ENCODE results near the gene PADI2.
A peak's percentile ranks its signal among the peaks of the same experiment; 100 is the strongest.

PADI2 gene

GRCh38 chr1:17059391-17060305 lies 59.6 kb downstream of the PADI2 start:
- DNase-seq, result peak; percentile 31
- H3K4me3 Mint-ChIP-seq, result no peak overlapping the region
- H3K27ac Mint-ChIP-seq, result no peak overlapping the region

GRCh38 chr1:17056551-17056950 lies 62.7 kb downstream of the PADI2 start:
- Mint-ChIP-seq H3K4me1 (peaks cover 5 to 11% of the 10 kb centered on the region in 2 donors), H3K9me3 (no peaks in the 10 kb centered on the region), H3K27me3 (peaks cover 8 to 20% of the 10 kb centered on the region in 2 donors), H3K4me3 (no peak overlapping the region), H3K27ac (no peak overlapping the region), H3K36me3 (no peaks in the 10 kb centered on the region)
- DNase-seq (no peak), ATAC-seq (replicated peaks) (no peak)

More at GRCh38 chr1:17059391-17060305, 59.6 kb downstream of the PADI2 start:
- Mint-ChIP-seq H3K9me3 (no peaks in the 10 kb centered on the region), H3K4me1 (peaks cover 0 to 2% of the 10 kb centered on the region in 2 donors), H3K27me3 (peaks cover 8 to 26% of the 10 kb centered on the region in 2 donors), H3K36me3 (no peaks in the 10 kb centered on the region)
- peak; percentile 95 to 98 for ATAC-seq (replicated peaks)

GRCh38 chr1:17055801-17056200 lies 63.5 kb downstream of the PADI2 start:
- Mint-ChIP-seq H3K36me3 (peaks cover 2 to 4% of the 10 kb centered on the region in 2 donors), H3K9me3 (no peaks in the 10 kb centered on the region), H3K4me3 (no peak overlapping the region), H3K27me3 (peaks cover 8 to 19% of the 10 kb centered on the region in 2 donors), H3K27ac (no peak overlapping the region), H3K4me1 (peaks cover 8 to 18% of the 10 kb centered on the region in 2 donors)
- ATAC-seq (replicated peaks), result no peak
- DNase-seq, result no peak

- Mint-ChIP-seq H3K9me3 (no peaks in the 10 kb centered on the region), H3K4me3 (peak within 1 kb of the TSS; percentile 95 to 98)
These were observed 65.4 kb downstream of the PADI2 start, which contains the start of gene SDHB for GRCh38 chr1:17053685-17054410. Gene SDHB (minus strand): TSS chr1:17054032. CDS start chr1:17054019, 13 bp downstream.

GRCh38 chr1:17053086-17053684 lies 66.1 kb downstream of the PADI2 start:
- Mint-ChIP-seq H3K4me3 (peak overlapping the region; percentile 95 to 98), H3K36me3 (peaks cover 2 to 5% of the 10 kb centered on the region in 2 donors), H3K4me1 (peaks cover 6 to 18% of the 10 kb centered on the region in 2 donors), H3K27me3 (peaks cover 4% of the 10 kb centered on the region in 2 donors), H3K27ac (peak overlapping the region; percentile 98), H3K9me3 (no peaks in the 10 kb centered on the region)
- no peak for DNase-seq
- peak in 1 of 2 donors; percentile 10 for ATAC-seq (replicated peaks)

More at GRCh38 chr1:17053685-17054410, 65.4 kb downstream of the PADI2 start, which contains the start of gene SDHB:
- peaks cover 8 to 9% of the 10 kb centered on the region in 2 donors for H3K27me3 Mint-ChIP-seq
- H3K27ac Mint-ChIP-seq, result peak within 1 kb of the TSS; percentile 98
- H3K4me1 Mint-ChIP-seq, result peaks cover 6 to 18% of the 10 kb centered on the region in 2 donors
- DNase-seq, result peak; percentile 99
- peaks cover 2 to 4% of the 10 kb centered on the region in 2 donors for H3K36me3 Mint-ChIP-seq
- peak; percentile 99 for ATAC-seq (replicated peaks)

- Mint-ChIP-seq H3K4me3 (peak overlapping the region; percentile 95 to 98), H3K27ac (no peak overlapping the region), H3K9me3 (no peaks in the 10 kb centered on the region), H3K36me3 (peaks cover 2 to 9% of the 10 kb centered on the region in 2 donors), H3K4me1 (peaks cover 8 to 18% of the 10 kb centered on the region in 2 donors), H3K27me3 (no peaks in the 10 kb centered on the region)
- DNase-seq, result no peak
- no peak for ATAC-seq (replicated peaks)
These were observed 66.6 kb downstream of the PADI2 start for GRCh38 chr1:17052641-17053040.

- no peaks in the 10 kb centered on the region for H3K9me3 Mint-ChIP-seq
These were observed 67.2 kb downstream of the PADI2 start for GRCh38 chr1:17052038-17052437.

GRCh38 chr1:17047924-17048323 lies 71.3 kb downstream of the PADI2 start:
- Mint-ChIP-seq H3K36me3 (peaks cover 8 to 20% of the 10 kb centered on the region in 2 donors), H3K9me3 (no peaks in the 10 kb centered on the region), H3K27ac (peak overlapping the region; percentile 70), H3K27me3 (no peaks in the 10 kb centered on the region), H3K4me1 (peaks cover 12 to 24% of the 10 kb centered on the region in 2 donors), H3K4me3 (no peak overlapping the region)
- DNase-seq (no peak), ATAC-seq (replicated peaks) (peak; percentile 48 to 71)

More at GRCh38 chr1:17052038-17052437, 67.2 kb downstream of the PADI2 start:
- Mint-ChIP-seq H3K4me3 (peak overlapping the region in 1 of 2 donors; percentile 95), H3K4me1 (peaks cover 8 to 18% of the 10 kb centered on the region in 2 donors), H3K36me3 (peaks cover 2 to 9% of the 10 kb centered on the region in 2 donors), H3K27me3 (no peaks in the 10 kb centered on the region), H3K27ac (no peak overlapping the region)
- ATAC-seq (replicated peaks), result no peak
- DNase-seq, result no peak

- H3K36me3 Mint-ChIP-seq, result peaks cover 15 to 27% of the 10 kb centered on the region in 2 donors
- H3K4me1 Mint-ChIP-seq, result peaks cover 12 to 16% of the 10 kb centered on the region in 2 donors
- ATAC-seq (replicated peaks) (no peak), DNase-seq (no peak)
- H3K27me3 Mint-ChIP-seq, result no peaks in the 10 kb centered on the region
- H3K4me3 Mint-ChIP-seq, result no peak overlapping the region
- H3K9me3 Mint-ChIP-seq, result no peaks in the 10 kb centered on the region
- no peak overlapping the region for H3K27ac Mint-ChIP-seq
These were observed 73.0 kb downstream of the PADI2 start for GRCh38 chr1:17046334-17046657.

- Mint-ChIP-seq H3K4me1 (peaks cover 9 to 12% of the 10 kb centered on the region in 2 donors), H3K36me3 (peaks cover 13 to 24% of the 10 kb centered on the region in 2 donors), H3K4me3 (peak overlapping the region in 1 of 2 donors; percentile 21), H3K27ac (no peak overlapping the region), H3K9me3 (no peaks in the 10 kb centered on the region), H3K27me3 (no peaks in the 10 kb centered on the region)
- no peak for DNase-seq
- ATAC-seq (replicated peaks), result no peak
These were observed 73.5 kb downstream of the PADI2 start for GRCh38 chr1:17045634-17046333.

GRCh38 chr1:17045150-17045549 lies 74.1 kb downstream of the PADI2 start:
- Mint-ChIP-seq H3K27ac (peak overlapping the region; percentile 62), H3K9me3 (no peaks in the 10 kb centered on the region), H3K4me3 (no peak overlapping the region), H3K4me1 (peaks cover 9 to 12% of the 10 kb centered on the region in 2 donors), H3K36me3 (peaks cover 16 to 27% of the 10 kb centered on the region in 2 donors), H3K27me3 (no peaks in the 10 kb centered on the region)
- ATAC-seq (replicated peaks) (peak in 1 of 2 donors; percentile 20), DNase-seq (no peak)

GRCh38 chr1:17043676-17044075 lies 75.6 kb downstream of the PADI2 start:
- DNase-seq, result no peak
- no peak for ATAC-seq (replicated peaks)
- H3K4me3 Mint-ChIP-seq, result no peak overlapping the region
- peaks cover 9 to 12% of the 10 kb centered on the region in 2 donors for H3K4me1 Mint-ChIP-seq
- peaks cover 17 to 32% of the 10 kb centered on the region in 2 donors for H3K36me3 Mint-ChIP-seq
- no peaks in the 10 kb centered on the region for H3K9me3 Mint-ChIP-seq
- no peaks in the 10 kb centered on the region for H3K27me3 Mint-ChIP-seq
- no peak overlapping the region for H3K27ac Mint-ChIP-seq

- Mint-ChIP-seq H3K36me3 (peaks cover 20 to 28% of the 10 kb centered on the region in 2 donors), H3K27ac (no peak overlapping the region)
- DNase-seq, result no peak
These were observed 79.1 kb downstream of the PADI2 start for GRCh38 chr1:17040135-17040534.

More at GRCh38 chr1:17040135-17040534, 79.1 kb downstream of the PADI2 start:
- Mint-ChIP-seq H3K4me3 (no peak overlapping the region), H3K4me1 (peaks cover 5 to 9% of the 10 kb centered on the region in 2 donors), H3K9me3 (no peaks in the 10 kb centered on the region), H3K27me3 (no peaks in the 10 kb centered on the region)
- no peak for ATAC-seq (replicated peaks)

Measured in stimulated activated naive B cell treated with anti-CD40 and anti-IgM and Interleukin-4, amounts not matched to agents 10 μg/mL and 1 μg/mL and 100 μg/mL, for 72 hours (primary cell).